CD4-positive, alpha-beta memory T cell (primary cell): ENCODE results near the gene KCNC4. TPM values are rescaled to one million over a fixed set of nuclear protein-coding genes. Genes with fewer than 3 reads are reported as not detected.
A peak's percentile ranks its signal among the peaks of the same experiment; 100 is the strongest.

Source experiments
- CTCF ChIA-PET: fragments of 350-600 bp; sonication (Branson Sonifier 250); formaldehyde crosslinking; loops from one replicate; lab custom pipeline; 2021; ENCODE audit warnings: inconsistent platforms; ENCODE audit not compliant: partially characterized antibody; lab: Charles Lee
- POLR2A ChIA-PET: fragments of 350-600 bp; sonication (Branson Sonifier 250); formaldehyde crosslinking; loops from one replicate; lab custom pipeline; 2021; ENCODE audit not compliant: partially characterized antibody; lab: Charles Lee
- DNase-seq, 5 donors: peaks; one replicate each; pipeline versions ENCODE4 v3.0.0 to v3.0.0-alpha.2; 2020 to 2022; ENCODE audit warnings: mixed read lengths in 1 of 5
- H3K27ac ChIP-seq: one replicate; pipeline ENCODE4 v1.7.0; 2013; ENCODE audit warnings: low read depth, low read length
- H3K27me3 ChIP-seq: 2 replicates; pipeline ENCODE4 v1.7.0; 2013; ENCODE audit warnings: mild to moderate bottlenecking, low read length, moderate library complexity; ENCODE audit not compliant: insufficient read depth
- H3K36me3 ChIP-seq: 2 replicates; pipeline ENCODE4 v1.7.0; 2013; ENCODE audit warnings: mild to moderate bottlenecking, low read length, moderate library complexity; ENCODE audit not compliant: insufficient read depth
- H3K4me1 ChIP-seq: 2 replicates; pipeline ENCODE4 v1.7.0; 2013; ENCODE audit warnings: mild to moderate bottlenecking, low read length, moderate library complexity; ENCODE audit not compliant: insufficient read depth
- H3K4me3 ChIP-seq, 2 donors: one replicate each; pipeline ENCODE4 v1.7.0; 2013; ENCODE audit warnings: low read length in 2 of 2, mild to moderate bottlenecking in 1 of 2
- H3K9me3 ChIP-seq, 2 donors: one replicate each; pipeline ENCODE4 v1.7.0; 2013; ENCODE audit warnings: low read length in 2 of 2, control low read depth in 1 of 2; ENCODE audit not compliant: control insufficient read depth in 1 of 2
- H3K27ac Mint-ChIP-seq, 7 donors: one replicate each; pipeline ENCODE4 v1.8.0; 2020 to 2021; ENCODE audit warnings: mixed read lengths in 7 of 7, mild to moderate bottlenecking in 6 of 7, inconsistent platforms in 3 of 7, moderate library complexity in 3 of 7
- H3K27me3 Mint-ChIP-seq, 2 donors: one replicate each; pipeline ENCODE4 v1.8.0; 2020 to 2021; ENCODE audit warnings: mixed read lengths in 2 of 2
- H3K36me3 Mint-ChIP-seq, 2 donors: one replicate each; pipeline ENCODE4 v1.8.0; 2020 to 2021; ENCODE audit warnings: mixed read lengths in 2 of 2, inconsistent platforms in 1 of 2, mild to moderate bottlenecking in 1 of 2
- H3K4me1 Mint-ChIP-seq, 4 donors: one replicate each; pipeline ENCODE4 v1.8.0; 2020 to 2021; ENCODE audit warnings: mixed read lengths in 4 of 4, mild to moderate bottlenecking in 1 of 4
- H3K4me3 Mint-ChIP-seq, 8 donors: one replicate each; pipeline ENCODE4 v1.8.0; 2020 to 2021; ENCODE audit warnings: mixed read lengths in 8 of 8, mild to moderate bottlenecking in 7 of 8, moderate library complexity in 6 of 8, inconsistent platforms in 3 of 8
- H3K9me3 Mint-ChIP-seq, 8 donors: one replicate each; pipeline ENCODE4 v1.8.0; 2020 to 2021; ENCODE audit warnings: mixed read lengths in 8 of 8, mild to moderate bottlenecking in 5 of 8, inconsistent platforms in 3 of 8, moderate library complexity in 1 of 8
- intact Hi-C: fragments of 100-400 bp; cut with micrococcal nuclease; formaldehyde crosslinking; loops from one replicate; pipeline ENCODE4 v1.15.1; 2023
- polyA plus RNA-seq, 2 donors: library from polyadenylated mRNA; unstranded; fragments of 300-500 nt; fragmentation: Illumina TruSeq; gene quantifications; one replicate each; pipeline ENCODE4 v1.2.3, GENCODE V29; 2021
- total RNA-seq, 2 experiments: library from RNA; stranded (reverse); gene quantifications; one replicate each; pipeline ENCODE4 v1.2.3, GENCODE V29; 2021

Gene KCNC4
- total and polyA plus RNA-seq, 4 experiments from 2014 or later = 2.3 to 13.4 (median 7.5) TPM

DNA sequence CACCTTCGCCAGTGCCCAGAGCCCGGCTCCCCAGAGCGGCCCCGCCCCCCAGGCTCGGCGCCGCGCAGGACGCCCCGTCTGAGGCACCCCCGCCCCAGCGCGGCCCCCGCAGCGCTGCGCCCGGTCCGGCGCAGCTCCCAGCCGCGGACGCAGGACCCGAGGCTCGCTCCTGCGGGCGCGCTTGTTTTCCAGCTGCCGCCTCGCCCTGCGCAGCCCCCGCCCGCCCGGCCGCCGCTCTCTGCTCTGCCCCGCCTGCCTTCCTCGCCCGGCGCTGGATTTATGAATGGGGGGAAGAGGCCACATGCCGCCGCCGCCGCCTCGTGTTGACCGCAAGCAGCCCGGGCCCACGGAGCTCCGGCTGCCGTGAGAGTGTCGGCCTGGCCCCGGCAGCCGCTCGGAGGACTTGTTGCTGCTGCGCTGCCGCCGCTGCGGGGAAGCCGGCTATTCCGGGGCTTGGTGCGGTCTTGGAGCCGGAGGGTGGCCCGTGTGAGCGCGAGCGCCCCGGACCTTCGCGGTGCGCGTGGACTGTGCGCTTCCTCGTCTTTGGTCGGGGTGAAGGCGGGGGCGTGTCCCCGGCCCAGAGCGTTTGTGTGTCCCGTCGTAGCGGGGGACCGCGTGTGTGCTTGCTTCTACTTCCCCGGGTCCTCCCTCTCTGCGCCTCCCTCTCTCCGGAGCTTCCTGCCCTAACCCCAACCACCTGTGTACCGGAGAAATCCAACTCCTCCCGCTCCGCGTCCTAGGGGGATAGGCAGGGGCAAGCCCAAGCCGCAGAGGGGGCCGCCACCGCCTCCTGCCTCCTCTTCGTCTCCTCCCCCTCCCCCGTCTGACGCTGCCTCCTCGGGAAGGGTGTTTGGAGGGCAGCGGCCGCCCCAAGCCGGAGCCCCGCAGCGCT is 736 bp downstream of the KCNC4 start:
- peak; percentile 59 to 68 (median 65) for DNase-seq
- peak overlapping the region; percentile 36 to 68 for H3K4me3 ChIP-seq
- H3K4me1 ChIP-seq = peaks cover 44% of the 10 kb centered on the region
- H3K36me3 Mint-ChIP-seq = peaks cover 0 to 9% of the 10 kb centered on the region in 2 donors
- POLR2A ChIA-PET = interaction anchor here (0.6 to 7.2 kb wide), 8 partner anchors 14 to 197 kb away, joined by 3 to 169 read pairs (median 4); partner anchors contain the start of genes LAMTOR5, RBM15 and STRIP1
- peaks cover 35 to 66% (median 45%) of the 10 kb centered on the region in 4 donors for H3K4me1 Mint-ChIP-seq
- H3K9me3 ChIP-seq = no peaks in the 10 kb centered on the region
- no peaks in the 10 kb centered on the region for H3K27me3 ChIP-seq
- H3K36me3 ChIP-seq = no peaks in the 10 kb centered on the region
- H3K27ac Mint-ChIP-seq = peak overlapping the region; percentile 87 to 95 (median 94)
- CTCF ChIA-PET = interaction anchor here (0.8 to 13.7 kb wide), 5 partner anchors 8 to 285 kb away, joined by 3 to 724 read pairs (median 7); no protein-coding TSS in a partner anchor
- H3K4me3 Mint-ChIP-seq = peak overlapping the region; percentile 87 to 91 (median 89)
- H3K9me3 Mint-ChIP-seq = peaks cover 0 to 2% (median 0%) of the 10 kb centered on the region in 8 donors
- no peaks in the 10 kb centered on the region for H3K27me3 Mint-ChIP-seq
- intact Hi-C loops = loop anchor here (1.0 to 5.0 kb wide), 2 partner anchors 127 to 661 kb away; partner anchors contain the start of gene CD53
- H3K27ac ChIP-seq = peak overlapping the region; percentile 51

DNA sequence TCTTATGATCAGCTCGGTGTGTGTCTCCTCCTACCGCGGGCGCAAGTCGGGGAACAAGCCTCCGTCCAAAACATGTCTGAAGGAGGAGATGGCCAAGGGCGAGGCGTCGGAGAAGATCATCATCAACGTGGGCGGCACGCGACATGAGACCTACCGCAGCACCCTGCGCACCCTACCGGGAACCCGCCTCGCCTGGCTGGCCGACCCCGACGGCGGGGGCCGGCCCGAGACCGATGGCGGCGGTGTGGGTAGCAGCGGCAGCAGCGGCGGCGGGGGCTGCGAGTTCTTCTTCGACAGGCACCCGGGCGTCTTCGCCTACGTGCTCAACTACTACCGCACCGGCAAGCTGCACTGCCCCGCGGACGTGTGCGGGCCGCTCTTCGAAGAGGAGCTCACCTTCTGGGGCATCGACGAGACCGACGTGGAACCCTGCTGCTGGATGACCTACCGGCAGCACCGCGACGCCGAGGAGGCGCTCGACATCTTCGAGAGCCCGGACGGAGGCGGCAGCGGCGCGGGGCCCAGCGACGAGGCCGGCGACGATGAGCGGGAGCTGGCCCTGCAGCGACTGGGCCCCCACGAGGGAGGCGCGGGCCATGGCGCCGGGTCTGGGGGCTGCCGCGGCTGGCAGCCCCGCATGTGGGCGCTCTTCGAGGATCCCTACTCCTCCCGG is 1.5 kb downstream of the KCNC4 start:
- CTCF ChIA-PET = interaction anchor here (1.0 to 13.7 kb wide), 5 partner anchors 9 to 249 kb away, joined by 4 to 724 read pairs (median 9); no protein-coding TSS in a partner anchor

DNA sequence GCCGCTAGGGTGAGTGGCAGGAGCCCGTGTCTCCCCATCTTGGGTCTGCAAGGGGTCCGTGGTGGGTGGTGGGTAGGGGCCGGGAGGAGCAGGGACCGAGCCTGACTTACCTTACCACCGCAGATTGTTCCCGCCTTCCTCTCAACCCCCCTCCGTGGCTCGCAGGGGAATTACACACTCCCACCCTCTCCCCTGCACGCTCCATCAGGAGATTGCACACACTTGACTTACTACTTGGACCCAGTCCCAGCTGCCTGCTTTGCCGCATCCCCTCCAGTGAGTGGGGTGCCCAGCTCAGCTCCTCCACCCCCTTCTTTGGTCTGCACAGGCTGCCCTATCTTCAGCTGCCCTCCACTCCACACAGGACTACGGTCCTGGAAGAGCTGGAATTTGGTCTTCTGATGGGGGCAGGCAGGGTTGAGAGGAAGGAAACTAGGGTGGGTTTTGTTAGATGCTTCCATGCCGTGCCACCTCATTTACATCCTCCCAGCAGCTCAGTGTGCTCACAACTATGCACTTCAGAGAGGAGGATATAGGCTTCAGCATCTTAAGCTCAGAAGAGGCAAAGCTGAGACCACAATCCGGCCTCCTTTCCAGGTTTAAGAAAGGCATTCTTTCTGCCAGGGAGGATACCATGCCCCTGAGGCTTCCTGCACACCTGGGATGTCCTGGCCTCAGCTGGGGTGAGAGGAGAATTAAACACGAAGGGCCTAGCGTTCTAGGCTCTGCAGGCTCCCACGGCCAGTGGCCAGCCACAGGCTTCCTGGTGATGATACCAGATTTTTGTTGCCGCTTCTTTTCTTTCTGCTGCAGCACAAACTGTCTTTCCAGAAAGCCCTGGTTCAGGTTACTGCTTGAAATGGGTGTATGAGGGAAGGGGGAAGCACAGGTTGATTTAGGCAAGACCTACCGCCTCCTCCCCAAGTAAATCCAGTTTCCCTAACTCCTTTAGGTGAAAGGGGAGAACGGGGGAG is 2.3 kb downstream of the KCNC4 start:
- POLR2A ChIA-PET = interaction anchor here (1.0 to 7.2 kb wide), 7 partner anchors 9 to 195 kb away, joined by 3 to 169 read pairs (median 4); partner anchors contain the start of genes LAMTOR5 and RBM15
- intact Hi-C loops = loop anchor here (5.0 kb wide), 1 partner anchor 660 kb away; the partner anchor contains the start of gene CD53

More for the DNA sequence above, 1.5 kb downstream of the KCNC4 start:
- Mint-ChIP-seq H3K27ac (peak overlapping the region; percentile 87 to 95 (median 94)), H3K4me1 (peaks cover 37 to 70% (median 46%) of the 10 kb centered on the region in 4 donors), H3K36me3 (peaks cover 0 to 9% of the 10 kb centered on the region in 2 donors), H3K9me3 (peaks cover 0 to 2% (median 0%) of the 10 kb centered on the region in 8 donors), H3K4me3 (peak overlapping the region; percentile 87 to 91 (median 89)), H3K27me3 (no peaks in the 10 kb centered on the region)
- DNase-seq = peak in 1 of 5 donors; percentile 50
- no peaks in the 10 kb centered on the region for H3K27me3 ChIP-seq
- peak overlapping the region; percentile 11 to 68 for H3K4me3 ChIP-seq
- POLR2A ChIA-PET = interaction anchor here (1.0 to 7.2 kb wide), 7 partner anchors 8 to 196 kb away, joined by 3 to 169 read pairs (median 4); partner anchors contain the start of genes LAMTOR5 and RBM15
- H3K4me1 ChIP-seq = peaks cover 44% of the 10 kb centered on the region
- peak overlapping the region; percentile 51 for H3K27ac ChIP-seq
- H3K36me3 ChIP-seq = no peaks in the 10 kb centered on the region
- intact Hi-C loops = loop anchor here (5.0 kb wide), 1 partner anchor 661 kb away; the partner anchor contains the start of gene CD53
- H3K9me3 ChIP-seq = no peaks in the 10 kb centered on the region

DNA sequence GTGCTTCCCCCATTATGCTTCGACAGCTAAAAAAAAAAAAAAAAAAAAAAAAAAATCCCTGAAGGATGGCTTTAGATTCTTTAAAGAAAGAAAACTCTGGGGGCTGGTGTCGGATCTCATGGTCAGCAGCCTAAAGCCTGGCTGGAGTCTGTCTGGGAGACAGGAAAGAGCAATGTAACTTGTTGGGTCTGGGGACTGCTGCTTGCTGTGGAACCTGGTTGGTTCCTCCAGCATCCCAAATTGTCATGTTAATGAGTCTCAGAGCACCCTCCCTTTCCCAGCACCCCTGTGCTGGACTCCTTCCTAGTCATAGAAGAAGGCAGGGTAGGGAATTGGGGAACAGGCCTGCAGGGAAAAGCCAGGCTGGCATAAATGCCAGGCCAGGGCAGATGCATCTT is 3.0 kb downstream of the KCNC4 start:
- H3K36me3 Mint-ChIP-seq = peaks cover 0 to 9% of the 10 kb centered on the region in 2 donors
- H3K4me3 ChIP-seq = no peak overlapping the region
- H3K4me3 Mint-ChIP-seq = peak overlapping the region in 7 of 8 donors; percentile 27 to 82 (median 73)
- intact Hi-C loops = loop anchor here (5.0 kb wide), 1 partner anchor 659 kb away; the partner anchor contains the start of gene CD53
- H3K9me3 Mint-ChIP-seq = peaks cover 0 to 2% (median 0%) of the 10 kb centered on the region in 8 donors
- no peaks in the 10 kb centered on the region for H3K36me3 ChIP-seq
- H3K27me3 ChIP-seq = no peaks in the 10 kb centered on the region
- no peaks in the 10 kb centered on the region for H3K9me3 ChIP-seq
- CTCF ChIA-PET = interaction anchor here (1.0 to 13.7 kb wide), 2 partner anchors 10 to 98 kb away, joined by 5 to 724 read pairs; no protein-coding TSS in a partner anchor
- peak overlapping the region; percentile 20 to 91 (median 63) for H3K27ac Mint-ChIP-seq
- peaks cover 35% of the 10 kb centered on the region for H3K4me1 ChIP-seq
- no peak overlapping the region for H3K27ac ChIP-seq
- DNase-seq = peak in 1 of 5 donors; percentile 4
- POLR2A ChIA-PET = interaction anchor here (1.0 to 7.2 kb wide), 2 partner anchors 124 to 125 kb away, joined by 3 to 169 read pairs; partner anchors contain the start of gene RBM15
- H3K27me3 Mint-ChIP-seq = no peaks in the 10 kb centered on the region
- H3K4me1 Mint-ChIP-seq = peaks cover 34 to 62% (median 38%) of the 10 kb centered on the region in 4 donors

More for the DNA sequence above, 2.3 kb downstream of the KCNC4 start:
- Histone ChIP-seq H3K4me1 (peaks cover 42% of the 10 kb centered on the region), H3K4me3 (no peak overlapping the region), H3K27ac (no peak overlapping the region), H3K27me3 (no peaks in the 10 kb centered on the region), H3K36me3 (no peaks in the 10 kb centered on the region), H3K9me3 (no peaks in the 10 kb centered on the region)
- H3K27me3 Mint-ChIP-seq = no peaks in the 10 kb centered on the region
- peaks cover 39 to 69% (median 44%) of the 10 kb centered on the region in 4 donors for H3K4me1 Mint-ChIP-seq
- peaks cover 0 to 9% of the 10 kb centered on the region in 2 donors for H3K36me3 Mint-ChIP-seq
- peaks cover 0 to 2% (median 0%) of the 10 kb centered on the region in 8 donors for H3K9me3 Mint-ChIP-seq
- peak overlapping the region; percentile 71 to 83 (median 80) for H3K4me3 Mint-ChIP-seq
- CTCF ChIA-PET = interaction anchor here (1.0 to 13.7 kb wide), 5 partner anchors 9 to 248 kb away, joined by 5 to 724 read pairs (median 9); no protein-coding TSS in a partner anchor
- peak overlapping the region; percentile 53 to 91 (median 79) for H3K27ac Mint-ChIP-seq
- peak in 1 of 5 donors; percentile 36 for DNase-seq

DNA sequence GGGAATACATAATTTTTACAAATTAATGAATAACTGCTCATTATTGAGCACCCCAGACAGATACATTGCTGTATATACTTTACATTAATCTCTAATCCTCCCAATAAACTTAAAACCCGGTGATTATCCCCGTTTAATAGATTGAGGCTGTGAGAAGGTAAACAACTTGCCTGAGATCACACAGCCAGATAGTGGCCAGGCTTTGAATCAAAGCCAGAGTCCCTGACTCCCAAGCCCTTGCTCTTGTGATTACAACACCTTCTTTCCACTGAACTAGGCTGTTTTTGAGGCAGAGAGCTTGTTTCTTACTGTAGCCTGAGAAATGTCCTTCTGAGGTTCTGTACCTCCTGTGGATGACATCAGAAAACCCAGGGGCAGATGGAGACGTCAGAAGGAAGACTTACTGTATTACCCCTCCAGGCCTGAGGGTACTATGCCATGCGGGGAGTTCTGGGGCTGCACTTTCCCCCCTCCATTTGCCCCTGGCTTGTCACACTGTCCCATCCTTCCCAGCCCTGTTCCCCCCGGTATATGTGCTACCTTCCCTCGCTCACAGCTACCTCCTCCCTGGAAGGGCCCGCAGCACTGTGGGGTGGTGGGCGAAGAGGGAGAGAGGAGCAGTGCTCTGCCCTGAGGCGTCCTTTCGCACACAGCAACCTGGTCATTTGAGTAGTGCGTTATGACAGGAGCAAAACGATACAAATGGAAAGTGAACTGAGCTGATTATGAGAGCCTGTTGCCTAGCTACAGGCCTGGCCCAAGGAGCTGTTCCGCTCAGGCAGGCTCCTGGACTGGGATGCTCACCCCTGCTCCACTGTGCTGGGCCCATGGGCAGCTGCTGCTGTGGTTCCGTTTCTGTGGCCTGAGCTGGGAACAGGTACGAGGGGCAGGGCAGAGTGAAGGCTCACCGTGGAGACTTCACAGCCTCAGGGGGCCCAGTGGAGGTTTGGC is 4.6 kb downstream of the KCNC4 start:
- Mint-ChIP-seq H3K9me3 (peaks cover 0 to 2% (median 0%) of the 10 kb centered on the region in 8 donors), H3K4me1 (peaks cover 23 to 46% (median 26%) of the 10 kb centered on the region in 4 donors), H3K27me3 (no peaks in the 10 kb centered on the region), H3K36me3 (peaks cover 0 to 3% of the 10 kb centered on the region in 2 donors), H3K4me3 (peak overlapping the region in 2 of 8 donors; percentile 22 to 32), H3K27ac (peak overlapping the region in 5 of 7 donors; percentile 38 to 79 (median 69))
- Histone ChIP-seq H3K36me3 (no peaks in the 10 kb centered on the region), H3K4me3 (no peak overlapping the region), H3K27ac (no peak overlapping the region), H3K9me3 (no peaks in the 10 kb centered on the region), H3K4me1 (peaks cover 25% of the 10 kb centered on the region), H3K27me3 (no peaks in the 10 kb centered on the region)
- CTCF ChIA-PET = interaction anchor here (0.7 to 1.7 kb wide), 5 partner anchors 11 to 245 kb away, joined by 3 to 5 read pairs (median 4); no protein-coding TSS in a partner anchor
- POLR2A ChIA-PET = interaction anchor here (1.0 kb wide), 1 partner anchor 124 kb away, joined by 4 read pairs; no protein-coding TSS in a partner anchor
- peak in 1 of 5 donors; percentile 9 for DNase-seq
- intact Hi-C loops = loop anchor here (5.0 kb wide), 1 partner anchor 658 kb away; the partner anchor contains the start of gene CD53
